ENCODE results near the gene SSX4B.

The SSX4B gene

GRCh38 chrX:48458711-48459110 lies 47.0 kb upstream of the SSX4B start:
- no peak overlapping the region for H3K4me3 ChIP-seq (ENCODE audit: insufficient read depth, low read length, poor library complexity, severe bottlenecking)
- H3K27ac ChIP-seq (ENCODE audit: low read depth, low read length) = no peak overlapping the region
- no peaks in the 10 kb centered on the region for H3K27me3 ChIP-seq (ENCODE audit: low read length)
- no peaks in the 10 kb centered on the region for H3K9me2 ChIP-seq (replicated peaks; ENCODE audit: insufficient read depth, low read length)
- no peaks in the 10 kb centered on the region for H3F3A ChIP-seq (ENCODE audit: insufficient read depth)
- no peak overlapping the region for H3K9ac ChIP-seq (ENCODE audit: low read length)
- no peaks in the 10 kb centered on the region for H3K9me3 ChIP-seq (ENCODE audit: insufficient read depth, low read length)
- no peaks in the 10 kb centered on the region for H4K20me1 ChIP-seq (ENCODE audit: low read depth, low read length)
- H3K36me3 ChIP-seq (ENCODE audit: low read length) = no peaks in the 10 kb centered on the region
- no peak for TF ChIP-seq EZH2phosphoT487 (conservative IDR thresholded peaks at IDR 0.05; ENCODE audit: low read length)
- no peak for TF ChIP-seq CTCF (IDR thresholded peaks at IDR 0.05; ENCODE audit: insufficient read depth, low read length, poor library complexity, severe bottlenecking)
- no peak overlapping the region for H3K4me2 ChIP-seq (ENCODE audit: low read depth, low read length, poor library complexity, severe bottlenecking)
- no peak overlapping the region for H2AFZ ChIP-seq (ENCODE audit: low read depth, low read length, severe bottlenecking)
- H3K79me2 ChIP-seq (ENCODE audit: insufficient read depth, low read length) = no peaks in the 10 kb centered on the region

- Histone ChIP-seq H3K36me3 (ENCODE audit: low read length) (no peaks in the 10 kb centered on the region), H3K79me2 (ENCODE audit: insufficient read depth, low read length) (no peaks in the 10 kb centered on the region), H3F3A (ENCODE audit: insufficient read depth) (no peaks in the 10 kb centered on the region), H3K9me3 (ENCODE audit: insufficient read depth, low read length) (no peaks in the 10 kb centered on the region), H4K20me1 (ENCODE audit: low read depth, low read length) (no peaks in the 10 kb centered on the region), H3K4me2 (ENCODE audit: low read depth, low read length, poor library complexity, severe bottlenecking) (no peak overlapping the region), H3K27ac (ENCODE audit: low read depth, low read length) (no peak overlapping the region), H3K9me2 (replicated peaks; ENCODE audit: insufficient read depth, low read length) (no peaks in the 10 kb centered on the region), H3K4me3 (ENCODE audit: insufficient read depth, low read length, poor library complexity, severe bottlenecking) (no peak overlapping the region), H2AFZ (ENCODE audit: low read depth, low read length, severe bottlenecking) (no peak overlapping the region), H3K9ac (ENCODE audit: low read length) (no peak overlapping the region), H3K27me3 (ENCODE audit: low read length) (no peaks in the 10 kb centered on the region)
- TF ChIP-seq CTCF (IDR thresholded peaks at IDR 0.05; ENCODE audit: insufficient read depth, low read length, poor library complexity, severe bottlenecking) (no peak), EZH2phosphoT487 (conservative IDR thresholded peaks at IDR 0.05; ENCODE audit: low read length) (no peak)
Observed at GRCh38 chrX:48456628-48457331, 45.0 kb upstream of the SSX4B start.

- no peak overlapping the region for H3K9ac ChIP-seq (ENCODE audit: low read length)
- no peak overlapping the region for H3K27ac ChIP-seq (ENCODE audit: low read depth, low read length)
- no peaks in the 10 kb centered on the region for H3K36me3 ChIP-seq (ENCODE audit: low read length)
- H2AFZ ChIP-seq (ENCODE audit: low read depth, low read length, severe bottlenecking) = no peak overlapping the region
- H3K4me2 ChIP-seq (ENCODE audit: low read depth, low read length, poor library complexity, severe bottlenecking) = no peak overlapping the region
- TF ChIP-seq EZH2phosphoT487 (conservative IDR thresholded peaks at IDR 0.05; ENCODE audit: low read length) (no peak), CTCF (IDR thresholded peaks at IDR 0.05; ENCODE audit: insufficient read depth, low read length, poor library complexity, severe bottlenecking) (no peak)
- no peaks in the 10 kb centered on the region for H3K9me3 ChIP-seq (ENCODE audit: insufficient read depth, low read length)
- no peak overlapping the region for H3K4me3 ChIP-seq (ENCODE audit: insufficient read depth, low read length, poor library complexity, severe bottlenecking)
- H3K27me3 ChIP-seq (ENCODE audit: low read length) = no peaks in the 10 kb centered on the region
- H3F3A ChIP-seq (ENCODE audit: insufficient read depth) = no peaks in the 10 kb centered on the region
- H3K79me2 ChIP-seq (ENCODE audit: insufficient read depth, low read length) = no peaks in the 10 kb centered on the region
- no peaks in the 10 kb centered on the region for H4K20me1 ChIP-seq (ENCODE audit: low read depth, low read length)
- no peaks in the 10 kb centered on the region for H3K9me2 ChIP-seq (replicated peaks; ENCODE audit: insufficient read depth, low read length)
Observed at GRCh38 chrX:48451708-48452107, 39.9 kb upstream of the SSX4B start.
